Activated CD4-positive, CD25-positive, alpha-beta regulatory T cell treated with anti-CD3 and anti-CD28 coated beads, Interleukin-2, amount 50 U/mL, for 24 hours (primary cell): ENCODE results near the gene PPID.
A peak's percentile ranks its signal among the peaks of the same experiment; 100 is the strongest.
"Not testable (repeated sequence)": the region's sequence is repeated elsewhere in the genome, so short reads cannot be mapped to it uniquely, and the experiment has no call there.

Experiments
- ATAC-seq, 2 donors: fragments of 150-1000 bp; cut with Tn5 transposase; one replicate each; pipeline ENCODE4 v1.10.0; 2021; ENCODE audit warnings: mild to moderate bottlenecking in 1 of 2, moderate library complexity in 1 of 2

The PPID gene

GRCh38 chr4:158729716-158730559, 6.7 kb upstream of the PPID start:
- peak; percentile 66 to 72 for ATAC-seq

DNA sequence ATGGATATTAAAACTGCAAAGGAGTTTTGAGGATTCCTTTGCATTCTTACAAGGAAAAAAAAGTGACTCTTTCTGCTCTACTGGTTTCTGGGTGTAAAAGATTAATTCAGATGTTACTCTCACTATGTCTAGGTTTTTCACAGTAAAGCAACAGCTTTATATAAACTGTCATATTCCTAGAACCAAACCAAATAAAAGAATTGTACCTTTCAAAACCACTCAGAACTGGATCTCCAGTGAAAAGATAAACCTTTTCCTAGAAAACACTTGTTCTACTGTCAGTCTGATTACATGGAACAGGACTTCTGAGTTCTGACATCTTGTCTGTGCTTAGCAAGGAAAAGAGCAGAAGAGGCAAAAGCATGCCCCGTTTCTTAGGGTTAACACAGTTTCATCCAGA, 5.0 kb upstream of the PPID start:
- no peak for ATAC-seq

DNA sequence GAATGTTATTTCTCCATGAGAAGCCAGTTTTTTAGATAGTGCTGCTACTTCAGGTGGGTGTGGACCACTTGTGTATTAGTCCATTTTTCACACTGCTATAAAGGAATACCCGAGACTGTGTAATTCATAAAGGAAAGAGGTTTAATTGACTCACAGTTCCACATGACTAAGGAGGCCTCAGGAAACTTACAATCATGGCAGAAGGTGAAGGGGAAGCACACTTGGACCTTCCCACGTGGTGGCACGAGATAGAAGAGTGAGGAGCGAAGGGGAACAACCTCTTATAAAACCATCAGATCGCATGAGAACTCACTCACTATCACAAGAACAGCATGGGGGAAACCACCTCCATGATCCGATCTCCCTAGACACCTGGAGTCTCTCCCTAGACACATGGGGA, 3.4 kb upstream of the PPID start:
- ATAC-seq, result no peak

DNA sequence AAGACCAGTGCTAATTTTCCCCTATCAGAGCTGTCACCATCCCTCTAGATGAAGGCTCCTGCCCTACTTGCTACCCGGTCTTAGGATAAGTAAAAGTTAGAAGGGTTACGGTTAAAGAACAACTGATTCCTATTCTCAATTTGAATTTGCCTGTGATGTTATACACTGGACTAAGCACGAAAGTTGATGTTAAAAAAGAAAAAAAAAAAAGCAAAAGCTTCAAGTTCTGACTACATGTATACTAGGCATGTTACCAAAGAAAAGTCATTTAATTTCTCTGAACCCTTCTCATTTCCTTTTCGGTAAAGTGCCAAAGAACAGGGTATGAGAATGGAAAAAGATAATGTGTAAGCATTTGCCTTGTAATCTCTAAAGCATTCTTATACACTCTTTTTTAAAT, 1.4 kb upstream of the PPID start:
- ATAC-seq, result no peak

- no peak for ATAC-seq
Measured at GRCh38 chr4:158722291-158722916, 792 bp downstream of the PPID start.

- no peak for ATAC-seq
Measured at GRCh38 chr4:158721680-158722079, 1.5 kb downstream of the PPID start.

GRCh38 chr4:158715802-158716201, 7.4 kb downstream of the PPID start:
- ATAC-seq, result no peak

- no peak for ATAC-seq
Measured at GRCh38 chr4:158714937-158715336, 8.3 kb downstream of the PPID start.

- ATAC-seq, result not testable (repeated sequence)
Measured at GRCh38 chr4:158712622-158713021, 10.6 kb downstream of the PPID start.

DNA sequence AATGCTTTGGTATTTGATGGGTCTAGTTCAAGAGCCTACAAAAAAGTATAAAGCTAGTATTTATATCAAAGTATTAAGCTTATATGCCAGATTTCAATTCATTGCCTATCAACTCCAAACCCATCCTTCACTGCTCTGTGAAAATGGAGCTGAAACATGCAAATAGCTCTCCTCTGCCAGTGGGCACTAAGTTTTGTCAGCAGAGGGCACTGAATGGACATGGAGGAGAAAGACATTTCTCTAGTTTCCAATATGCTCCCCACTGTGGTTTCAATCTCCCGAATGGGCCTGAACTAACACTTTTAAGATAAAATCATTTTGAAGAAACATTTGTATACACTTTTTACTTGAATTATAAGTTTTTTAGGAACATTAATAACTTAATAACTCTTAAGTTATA, 12.4 kb downstream of the PPID start:
- ATAC-seq, result no peak

DNA sequence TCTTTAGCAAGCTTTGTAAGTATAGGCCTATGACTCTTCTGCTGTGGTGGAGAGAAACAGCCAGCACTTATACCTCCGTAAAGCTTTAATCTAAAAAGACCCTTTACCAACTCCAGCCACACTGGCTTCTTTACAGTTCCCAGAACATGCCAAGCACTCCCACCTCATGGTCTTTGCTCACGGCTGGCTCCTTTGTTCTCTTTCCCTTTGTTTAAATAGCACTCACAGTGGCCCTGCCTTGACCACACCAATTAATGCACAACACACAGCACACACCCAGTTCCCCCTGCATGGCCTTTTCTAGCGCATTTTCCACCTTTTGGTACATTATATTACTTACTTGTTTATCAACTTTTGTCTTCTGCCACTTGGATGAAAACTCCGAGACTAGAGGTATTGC, 18.9 kb downstream of the PPID start:
- ATAC-seq, result no peak

DNA sequence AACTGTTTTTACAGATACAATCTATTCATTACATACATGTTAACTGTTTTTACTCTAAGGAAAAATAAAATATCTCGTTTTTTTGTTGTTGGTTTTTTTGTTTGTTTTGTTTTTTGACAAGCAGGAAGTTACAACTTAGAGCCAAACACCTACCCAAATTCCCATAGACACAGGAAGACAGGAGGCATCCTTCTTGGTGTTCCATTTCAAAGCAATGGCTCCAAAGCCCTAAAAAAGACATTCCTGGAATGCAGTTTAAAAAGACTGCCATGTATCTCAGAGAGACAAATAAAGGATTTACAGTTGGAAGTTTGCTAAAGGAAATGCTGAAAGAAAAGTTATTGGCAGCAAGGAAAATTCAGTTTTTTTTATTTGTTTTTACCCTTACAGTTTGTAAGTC, 34.4 kb downstream of the PPID start:
- ATAC-seq, result no peak

- ATAC-seq, result no peak
Measured at GRCh38 chr4:158682066-158682465, 41.1 kb downstream of the PPID start.

GRCh38 chr4:158681629-158682028, 41.6 kb downstream of the PPID start:
- no peak for ATAC-seq

DNA sequence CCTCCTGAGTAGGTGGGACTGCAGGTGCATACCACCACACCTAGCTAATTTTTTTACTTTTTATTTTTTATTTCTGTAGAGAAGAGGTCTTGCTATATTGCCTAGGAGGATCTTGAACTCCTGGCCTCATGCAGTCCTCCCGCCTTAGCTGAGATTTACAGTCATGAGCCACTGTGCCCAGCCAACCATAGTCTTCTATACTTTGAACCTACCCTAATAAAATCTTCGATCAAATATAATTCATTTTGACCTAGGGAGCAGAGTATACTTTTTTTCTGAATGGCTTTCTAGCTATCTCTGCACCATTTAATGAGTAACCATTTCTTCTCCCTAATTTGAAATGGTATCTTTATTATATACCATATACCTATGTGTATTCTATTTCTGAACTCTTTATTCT, 44.4 kb downstream of the PPID start:
- ATAC-seq, result no peak

GRCh38 chr4:158676076-158676475, 47.1 kb downstream of the PPID start:
- ATAC-seq, result no peak

- no peak for ATAC-seq
Measured at GRCh38 chr4:158673633-158674032, 49.6 kb downstream of the PPID start.

DNA sequence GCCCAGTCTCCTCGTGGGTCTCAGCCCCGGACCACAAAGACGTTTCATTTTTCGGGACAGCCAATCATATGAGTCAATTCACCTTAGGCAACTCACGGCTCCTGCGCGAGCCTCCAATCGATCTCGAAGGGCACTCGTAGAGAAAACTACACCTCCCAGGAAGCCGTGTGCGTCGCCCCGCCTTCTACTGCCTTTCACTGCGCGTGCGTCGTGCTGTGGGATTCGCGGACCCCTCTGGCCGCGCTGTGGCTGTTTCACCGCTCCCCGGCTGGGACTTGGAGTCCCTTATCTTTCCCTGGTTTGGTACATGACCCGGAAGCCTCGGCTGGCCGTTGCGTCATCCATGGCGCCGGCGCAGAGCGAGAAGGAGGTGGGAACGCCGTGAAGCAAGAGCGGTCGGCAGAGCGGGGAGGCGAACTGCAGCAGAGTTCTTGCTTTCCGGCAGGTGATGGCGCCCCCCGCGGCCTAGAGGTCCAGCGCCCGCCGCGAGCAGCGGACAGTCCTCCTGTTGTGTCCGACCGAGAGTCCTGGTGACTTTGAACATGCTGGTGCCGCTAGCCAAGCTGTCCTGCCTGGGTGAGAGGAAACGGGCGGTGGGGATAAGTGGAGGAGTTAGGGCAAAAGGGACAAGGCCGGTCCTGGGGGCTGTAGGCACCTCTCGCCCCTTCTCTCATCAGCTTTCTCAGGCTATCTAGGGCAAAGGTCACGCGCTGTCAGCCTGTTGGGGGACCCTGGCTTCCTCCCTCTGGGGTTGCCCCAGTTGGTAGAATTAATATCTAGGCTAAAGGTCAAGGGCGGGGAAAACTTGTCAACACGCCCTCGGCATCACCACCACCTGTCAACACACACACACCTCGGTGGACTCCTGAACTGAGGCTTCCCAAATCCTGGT, 51.0 kb downstream of the PPID start, which contains the start of gene ETFDH:
Gene ETFDH, plus strand, starts transcription at position 382 of the 892 bp plus-strand sequence. Its CDS starts 161 bp downstream, at position 543.
- ATAC-seq, result peak; percentile 90 to 92

- no peak for ATAC-seq
Measured at GRCh38 chr4:158671665-158671914, 51.6 kb downstream of the PPID start, which contains the start of gene C4orf46. Gene C4orf46 (minus strand): TSS chr4:158671887. CDS start chr4:158671801, 86 bp downstream.

DNA sequence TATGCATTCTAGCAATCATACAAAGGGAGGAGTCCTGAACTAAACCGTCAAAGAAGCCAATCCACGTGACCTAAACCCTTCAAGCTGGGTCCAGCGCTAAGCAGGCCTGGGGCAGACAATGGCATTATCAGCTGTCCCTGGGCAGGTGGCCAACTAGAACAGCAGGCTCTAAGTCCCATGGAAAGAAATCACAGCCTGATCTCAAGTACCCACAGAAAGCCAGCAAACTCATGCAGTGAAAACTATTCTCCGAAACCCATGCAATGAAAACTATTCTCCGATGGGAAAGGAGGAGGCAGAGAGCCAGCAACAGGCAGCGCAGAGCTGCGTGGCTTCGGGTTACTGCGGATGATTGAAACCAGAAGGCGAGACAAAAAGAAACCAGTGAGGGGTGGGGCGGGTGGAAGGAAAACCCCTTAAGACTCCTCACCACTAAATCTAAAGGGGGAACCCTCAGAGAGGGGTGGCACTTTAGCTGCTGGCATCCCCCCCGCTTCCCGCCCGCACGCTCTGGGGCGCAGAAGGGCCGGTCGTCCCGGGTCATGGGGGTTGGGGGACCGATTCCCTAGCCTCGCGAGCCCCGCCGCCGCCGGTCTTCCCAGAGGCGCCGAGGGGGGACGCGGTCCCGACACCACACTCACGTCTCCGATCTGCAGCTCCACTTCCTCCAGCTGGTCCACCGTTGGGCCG, 52.1 kb downstream of the PPID start:
- peak; percentile 9 to 27 for ATAC-seq

- ATAC-seq, result no peak
Measured at GRCh38 chr4:158669310-158669709, 53.9 kb downstream of the PPID start.

DNA sequence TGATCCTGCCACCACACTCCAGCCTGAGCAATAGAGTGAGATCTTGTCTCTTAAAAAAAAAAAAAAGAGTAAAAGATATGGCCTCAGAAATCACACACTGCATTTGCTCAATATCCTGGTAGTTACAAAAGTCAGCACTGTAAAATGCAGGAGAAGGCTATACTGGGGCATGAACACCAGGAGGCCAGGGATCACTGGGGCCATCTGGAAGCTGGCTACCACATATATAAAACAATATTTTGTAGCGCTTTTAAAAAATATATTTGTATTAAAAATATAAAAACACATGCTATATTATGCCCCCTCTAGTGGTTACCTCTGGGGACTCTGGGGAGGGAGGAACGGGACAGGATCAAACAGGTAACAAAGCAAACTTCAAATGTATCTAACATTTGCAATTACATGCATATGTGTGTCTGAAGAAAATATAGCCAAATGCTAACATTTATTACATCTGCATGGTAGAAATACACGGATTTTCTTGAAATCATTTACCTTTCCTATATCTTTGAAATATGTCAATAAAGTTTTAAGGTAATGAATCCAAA, 55.5 kb downstream of the PPID start:
- no peak for ATAC-seq

- ATAC-seq, result no peak
Measured at GRCh38 chr4:158666892-158667291, 56.3 kb downstream of the PPID start.
